Stimulated activated naive CD8-positive, alpha-beta T cell treated with anti-CD3 and anti-CD28 coated beads, Interleukin-15, Interleukin-2, amounts not matched to agents 100 U/mL and 50 U/mL, for 24 hours (primary cell): Measurements from ENCODE around the gene CCR6.
"Not testable (repeated sequence)": the region's sequence is repeated elsewhere in the genome, so short reads cannot be mapped to it uniquely, and the experiment has no call there.

Experiments used
- ATAC-seq: fragments of 150-1000 bp; cut with Tn5 transposase; one replicate; pipeline ENCODE4 v1.10.0; 2021
- DNase-seq: peaks from one replicate; pipeline ENCODE4 v3.0.0; 2021

The CCR6 gene

DNA sequence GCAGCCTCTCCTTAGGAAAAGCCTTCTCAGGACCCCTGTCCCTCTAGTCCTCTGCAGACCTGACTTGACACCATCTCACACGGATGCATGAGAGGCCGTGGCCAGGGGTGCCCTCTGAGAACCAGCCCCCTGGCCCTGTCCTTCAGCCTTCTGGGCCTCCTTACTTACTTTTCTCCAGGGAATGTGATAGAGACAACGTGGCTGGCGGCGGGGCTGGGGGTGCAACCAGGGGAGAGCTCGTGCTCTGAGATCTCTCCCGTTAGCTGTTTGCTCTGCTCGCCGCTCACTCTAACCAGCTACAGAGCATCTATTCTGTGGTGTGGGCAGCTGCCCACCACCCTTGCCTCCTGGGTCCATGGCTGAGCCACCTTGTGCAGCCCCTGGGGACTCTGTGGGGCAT is 20.1 kb downstream of the CCR6 start:
- no peak for ATAC-seq
- no peak for DNase-seq

DNA sequence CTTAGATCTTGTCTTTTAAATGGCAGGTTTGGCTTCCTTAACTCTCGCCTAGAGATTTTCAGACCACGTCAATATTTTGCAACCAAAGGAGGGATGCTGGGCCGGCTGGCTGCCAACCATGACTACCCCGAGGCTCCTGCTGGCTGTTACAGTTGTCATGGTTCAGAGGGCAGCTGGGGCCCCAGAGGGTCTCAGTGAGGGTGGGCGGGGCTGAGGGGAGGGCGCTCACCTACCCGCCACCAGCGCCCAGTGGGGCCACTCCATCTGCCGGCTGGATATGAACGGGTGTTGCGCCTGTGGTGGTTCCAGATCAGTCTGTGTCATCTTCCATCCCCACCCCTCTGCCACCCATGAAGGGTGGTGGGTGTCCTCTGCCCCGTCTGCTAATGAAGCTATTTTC is 22.6 kb downstream of the CCR6 start:
- DNase-seq (no peak), ATAC-seq (no peak)

DNA sequence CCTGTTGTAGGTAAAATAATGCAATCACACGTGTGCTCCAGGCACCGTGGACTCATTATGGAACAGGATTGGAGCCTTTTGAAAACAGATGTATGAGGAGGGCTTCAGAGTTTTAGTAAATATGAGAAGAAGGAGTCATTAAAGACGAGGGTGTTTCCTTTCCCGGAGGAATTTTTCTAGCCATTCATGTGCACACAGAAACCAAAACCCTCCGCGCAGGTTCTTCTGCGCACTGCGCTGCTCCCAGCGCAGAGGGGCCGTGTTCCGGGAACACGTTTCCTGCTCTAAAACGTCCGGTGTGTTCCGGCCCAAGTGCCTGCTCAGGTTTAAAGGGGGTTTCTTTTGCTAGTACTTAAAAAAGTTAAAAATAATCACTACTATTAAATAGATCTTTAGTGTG is 23.2 kb downstream of the CCR6 start:
- no peak for ATAC-seq
- no peak for DNase-seq

DNA sequence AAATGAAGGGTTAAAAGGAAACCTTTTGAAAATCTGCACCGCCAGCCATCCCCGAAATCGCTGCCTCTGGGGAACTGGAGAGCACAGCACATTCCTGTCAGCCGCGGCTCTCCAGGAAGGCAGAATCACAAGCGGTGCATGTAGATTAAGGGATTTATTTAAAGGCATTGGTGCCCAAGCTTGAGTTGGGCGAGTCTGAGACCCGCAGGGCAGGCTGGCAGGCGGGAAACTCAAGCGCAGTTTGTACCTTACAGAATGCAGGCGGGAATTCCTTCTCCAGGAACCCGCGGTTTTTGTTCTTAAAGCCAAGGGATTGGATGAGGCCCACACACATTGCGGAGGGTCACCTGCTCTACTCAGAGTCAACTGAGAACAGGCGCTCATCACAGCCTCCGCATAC is 24.1 kb downstream of the CCR6 start:
- no peak for DNase-seq
- ATAC-seq = no peak

DNA sequence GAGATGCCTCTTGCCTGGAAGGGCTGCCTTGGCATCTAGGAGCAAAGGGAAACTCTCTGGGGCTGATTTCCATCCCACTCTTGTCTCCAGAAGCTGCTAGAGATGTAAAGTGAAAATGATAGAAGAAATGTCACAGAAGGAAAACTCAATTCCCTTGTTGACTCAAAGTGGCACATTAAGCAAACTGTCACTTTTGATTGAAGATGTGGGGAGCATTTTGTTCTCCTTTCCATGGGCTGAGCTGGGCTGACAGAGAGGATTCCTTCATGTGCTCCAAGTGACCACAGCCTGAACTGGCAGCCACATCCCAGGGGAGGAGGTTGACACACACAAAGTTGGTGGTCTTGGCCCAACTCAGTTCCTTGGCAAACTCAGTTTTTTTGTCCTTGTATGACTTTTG is 25.1 kb downstream of the CCR6 start:
- DNase-seq (no peak), ATAC-seq (no peak)

DNA sequence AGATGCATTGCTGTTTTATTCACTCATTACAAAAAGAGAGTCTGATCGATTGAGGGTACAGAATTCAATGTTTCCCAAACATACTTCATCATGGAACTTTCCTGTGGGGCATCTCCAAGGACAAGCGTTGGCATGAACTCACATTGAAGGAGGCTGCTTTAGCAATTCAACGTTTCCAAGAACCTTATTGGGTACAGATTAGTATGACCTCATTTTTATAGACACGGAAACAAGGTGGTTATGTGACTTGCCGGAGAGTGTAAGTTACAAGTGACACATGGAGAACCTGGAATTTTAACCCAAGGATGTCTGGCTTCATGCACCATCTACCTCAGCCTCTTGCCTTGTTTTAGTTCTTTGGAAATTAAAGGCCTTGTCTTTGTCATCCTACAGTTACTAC is 26.1 kb downstream of the CCR6 start:
- ATAC-seq = no peak
- DNase-seq = no peak

DNA sequence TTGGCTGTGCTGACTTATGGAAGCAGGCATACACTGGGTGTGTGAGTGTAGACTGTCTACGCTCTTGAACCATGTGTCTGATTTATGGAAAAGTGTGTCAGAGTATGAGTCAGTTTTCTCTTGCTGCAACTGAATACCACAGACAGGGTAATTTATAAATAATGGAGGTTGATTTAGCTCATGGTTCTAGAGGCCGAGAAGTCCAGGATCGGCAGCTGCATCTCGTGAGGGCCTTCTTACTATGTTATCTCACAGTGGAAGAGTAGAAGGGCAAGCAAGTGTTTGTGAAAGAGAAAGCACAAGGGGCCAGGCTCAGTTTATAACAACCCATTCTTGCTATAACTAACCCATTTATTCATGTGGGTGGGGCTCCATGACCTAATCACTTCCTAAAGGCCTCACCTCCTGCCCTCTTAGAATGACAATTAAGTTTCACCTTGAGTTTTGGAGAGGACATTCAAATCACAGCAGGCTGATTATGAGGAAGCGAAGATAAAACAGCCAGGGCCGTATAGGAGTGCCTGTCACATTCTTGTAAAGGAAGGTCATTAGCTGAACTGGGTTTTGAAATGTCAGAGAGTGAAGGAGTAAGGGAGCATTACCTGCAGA is 28.1 kb downstream of the CCR6 start:
- DNase-seq (no peak), ATAC-seq (peak; percentile 42)

DNA sequence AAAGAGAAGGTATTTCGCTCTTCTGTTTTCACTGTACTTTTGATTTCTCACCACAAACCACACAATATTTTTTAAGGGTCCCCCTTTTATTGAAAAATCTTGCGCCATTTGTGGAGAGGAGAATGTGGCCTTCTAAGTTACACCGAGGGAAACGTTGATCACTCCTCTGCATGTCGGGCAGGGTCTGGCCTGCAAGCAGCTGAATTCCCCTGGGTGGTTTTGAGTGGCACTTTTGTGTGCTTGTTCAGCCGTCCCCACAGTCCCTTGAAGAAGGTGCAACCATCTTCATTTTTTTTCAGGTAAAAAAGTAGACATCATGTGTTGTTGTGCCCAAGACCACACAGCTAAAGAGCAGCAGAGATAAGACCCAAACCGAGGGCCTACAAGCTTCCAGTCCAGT is 28.8 kb downstream of the CCR6 start:
- DNase-seq (no peak), ATAC-seq (no peak)

DNA sequence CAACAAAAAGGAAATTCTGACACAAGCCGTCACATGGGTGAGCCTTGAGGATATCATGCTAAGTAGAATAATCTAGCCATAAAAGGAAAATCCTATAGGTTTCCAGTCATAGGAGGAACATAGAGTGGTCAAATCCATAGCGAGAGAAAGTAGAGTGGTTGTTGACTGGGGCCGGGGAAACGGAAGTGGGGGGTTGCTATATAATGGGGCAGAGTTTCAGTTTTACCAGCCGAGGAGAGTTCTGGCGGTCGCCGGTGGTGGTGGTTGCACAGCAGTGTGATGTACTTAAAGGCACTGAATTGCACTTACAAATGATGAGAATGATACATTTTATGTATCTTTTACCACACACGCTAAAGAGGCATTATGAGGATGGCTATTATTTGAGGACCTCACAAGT is 30.0 kb downstream of the CCR6 start:
- DNase-seq (peak; percentile 20), ATAC-seq (peak; percentile 38)

DNA sequence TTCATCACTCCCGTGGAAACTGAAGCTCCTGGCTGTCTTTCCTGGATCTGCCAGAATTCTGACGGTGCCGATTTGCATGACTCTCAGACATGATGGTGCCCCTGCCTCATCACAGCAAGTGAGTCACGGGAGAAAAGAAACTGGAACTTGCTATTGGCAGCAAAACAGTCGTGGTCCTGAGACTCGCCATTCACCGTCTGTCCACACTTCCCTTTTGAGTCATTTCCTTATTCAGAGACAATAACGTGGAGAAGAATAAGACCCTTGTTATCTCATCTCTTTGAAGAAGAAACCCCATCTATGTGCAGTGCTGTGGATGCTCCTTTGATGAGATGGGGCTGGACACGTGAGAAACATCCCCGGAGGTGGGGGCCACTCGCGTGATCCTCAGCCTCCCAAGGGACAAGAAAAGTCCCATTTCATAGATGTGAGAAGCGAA is 30.6 kb downstream of the CCR6 start:
- DNase-seq (no peak), ATAC-seq (no peak)

DNA sequence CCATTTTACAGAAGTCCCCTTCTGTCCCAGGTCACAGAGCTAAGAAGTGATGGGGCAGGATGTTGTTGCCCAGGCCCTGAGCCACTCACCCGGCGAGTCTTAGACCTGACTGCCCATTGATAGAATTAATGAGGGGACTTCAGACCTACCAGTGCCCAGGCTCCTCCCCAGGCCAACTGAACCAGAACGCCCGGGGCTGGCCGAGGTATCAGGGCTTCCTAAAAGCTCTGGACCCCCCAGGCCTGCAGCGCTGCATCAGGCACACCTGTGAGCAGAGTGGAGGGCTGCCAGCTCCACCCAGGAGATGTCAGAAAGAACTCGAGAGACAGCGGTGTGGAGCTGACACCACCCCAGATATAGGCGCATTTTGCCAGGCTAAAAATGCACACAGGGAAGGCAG is 31.4 kb downstream of the CCR6 start:
- ATAC-seq (no peak), DNase-seq (no peak)

DNA sequence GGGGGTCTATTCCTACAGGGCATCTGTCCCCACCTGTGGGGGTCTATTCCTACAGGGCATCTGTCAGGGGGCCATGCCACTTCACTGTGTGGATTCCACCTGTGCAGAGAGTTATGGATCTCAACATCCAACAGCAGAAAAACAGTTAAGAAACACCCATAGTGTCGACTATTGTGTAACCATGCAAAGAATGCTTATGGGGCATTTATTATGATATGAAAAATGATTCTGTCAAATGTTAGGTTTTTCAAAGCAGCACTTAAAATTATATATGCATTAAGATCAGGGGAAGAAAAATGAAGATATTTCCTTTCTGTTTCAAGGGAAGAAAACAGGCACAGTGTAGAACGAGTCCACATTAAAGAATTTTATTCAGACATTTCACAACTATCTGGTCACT is 32.0 kb downstream of the CCR6 start:
- ATAC-seq = no peak
- no peak for DNase-seq

DNA sequence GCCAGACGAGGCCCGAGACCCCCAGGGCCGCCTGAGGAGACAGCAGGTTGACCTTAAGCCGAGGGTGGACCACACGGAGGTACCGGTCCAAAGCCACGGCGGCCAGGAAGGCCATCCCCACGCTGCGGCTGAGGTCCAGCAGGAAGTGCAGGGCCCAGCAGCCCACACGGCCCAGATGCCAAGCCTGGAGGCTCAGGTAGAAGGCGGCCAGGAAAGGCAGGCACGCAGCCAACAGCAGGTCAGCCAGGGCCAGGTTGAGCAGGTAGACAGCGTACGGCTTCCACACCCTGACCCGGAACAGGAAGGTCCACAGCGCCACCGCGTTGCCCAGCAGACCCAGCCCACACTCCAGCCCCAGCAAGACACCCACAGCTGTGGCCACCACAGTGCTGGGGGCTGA is 34.5 kb downstream of the CCR6 start:
- ATAC-seq (no peak), DNase-seq (no peak)

DNA sequence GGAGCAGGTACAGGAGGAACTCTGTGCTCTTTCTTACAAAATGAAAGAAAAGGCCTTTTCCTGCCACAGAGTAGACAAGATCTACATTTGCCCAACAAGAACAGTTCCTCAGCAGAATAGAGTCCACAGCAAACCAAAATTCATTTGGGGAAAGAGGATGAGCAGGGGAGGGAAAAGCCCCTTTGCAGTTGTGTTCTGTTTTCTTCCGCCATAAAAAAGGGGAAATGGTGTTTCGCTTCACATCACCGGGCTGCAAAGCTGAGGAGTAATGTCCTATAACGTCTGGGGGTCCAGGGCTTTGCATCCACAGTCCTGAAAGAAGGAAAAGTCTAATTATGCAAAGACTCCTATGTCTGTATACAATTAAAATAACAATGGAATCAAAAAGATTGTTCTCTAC is 35.0 kb downstream of the CCR6 start, which contains the start of gene GPR31:
Gene GPR31 (minus strand): TSS at position 118 of the 400 bp plus-strand sequence. CDS start 149 bp downstream, outside the sequence.
- DNase-seq (no peak), ATAC-seq (no peak)

DNA sequence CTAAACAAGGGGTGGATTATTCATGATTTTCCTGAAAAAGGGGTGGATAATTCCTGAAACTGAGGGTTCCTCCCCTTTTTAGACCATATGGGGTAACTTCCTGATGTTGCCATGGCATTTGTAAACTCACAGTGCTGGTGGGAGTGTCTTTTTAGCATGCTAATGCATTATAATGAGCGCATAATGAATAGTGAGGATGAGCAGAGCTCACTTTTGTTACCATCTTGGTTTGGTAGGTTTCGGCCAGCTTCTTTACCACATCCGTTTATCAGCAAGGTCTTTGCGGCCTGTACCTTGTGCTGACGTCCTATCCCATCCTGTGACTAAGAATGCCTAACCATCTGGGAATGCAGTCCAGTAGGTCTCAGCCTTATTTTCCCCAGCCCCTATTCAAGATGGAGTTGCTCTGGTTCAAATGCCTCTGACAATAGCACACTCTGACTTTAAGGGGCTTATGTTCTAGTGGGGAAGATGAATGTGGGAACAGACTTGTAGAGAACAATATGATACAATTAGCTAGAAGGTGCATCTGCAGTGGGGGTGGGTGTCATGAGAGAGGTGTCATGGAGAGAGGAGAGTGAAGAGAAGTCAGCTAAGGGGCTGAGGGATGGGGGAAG is 39.1 kb downstream of the CCR6 start:
- no peak for ATAC-seq

DNA sequence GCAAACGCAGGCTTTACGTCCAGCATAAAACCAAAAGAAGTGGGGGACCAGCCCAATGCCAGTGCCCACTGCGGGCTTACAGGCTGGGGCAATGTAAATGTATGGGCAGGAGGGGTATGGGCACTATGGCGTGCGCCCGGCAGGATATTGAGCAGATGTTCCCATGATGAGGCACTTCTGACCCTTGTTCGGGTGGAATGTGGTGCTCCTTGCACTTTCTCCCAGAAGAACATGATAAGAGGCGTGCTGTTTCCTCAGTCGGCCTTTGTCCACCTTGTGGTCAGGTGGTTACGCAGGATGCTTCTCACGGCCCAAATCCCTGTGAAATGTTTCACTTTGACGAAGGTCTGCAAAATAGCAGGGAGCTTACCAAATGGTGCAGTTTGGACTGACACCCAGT is 39.7 kb downstream of the CCR6 start:
- no peak for DNase-seq
- ATAC-seq = no peak

More for the DNA sequence above, 39.1 kb downstream of the CCR6 start:
- DNase-seq = no peak

DNA sequence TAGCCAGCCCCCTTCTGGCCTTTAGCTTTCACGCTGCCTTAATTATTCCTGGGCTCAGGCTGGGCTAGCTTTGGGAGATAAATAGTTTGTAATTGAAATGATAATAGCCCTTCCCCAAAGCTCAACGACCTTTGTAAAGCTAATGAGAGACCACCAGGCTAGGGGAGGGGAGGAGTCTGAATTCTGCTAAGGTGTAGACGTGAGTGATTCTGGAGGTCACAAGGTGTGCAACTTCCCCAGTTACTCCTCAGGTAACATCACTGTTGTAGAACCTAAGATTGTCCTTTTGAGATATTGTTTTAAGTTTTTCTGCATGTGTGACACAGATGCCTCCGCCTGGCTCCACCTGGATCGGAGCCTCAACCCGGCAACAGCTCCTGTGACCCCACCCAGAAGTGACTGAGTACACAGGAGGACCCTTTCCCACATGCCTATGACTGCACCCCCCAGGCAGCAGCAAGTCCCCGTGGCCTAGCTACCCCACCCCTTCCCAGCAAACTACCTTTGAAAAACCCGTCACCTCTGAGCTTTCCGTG is 40.6 kb downstream of the CCR6 start:
- ATAC-seq (no peak), DNase-seq (no peak)

DNA sequence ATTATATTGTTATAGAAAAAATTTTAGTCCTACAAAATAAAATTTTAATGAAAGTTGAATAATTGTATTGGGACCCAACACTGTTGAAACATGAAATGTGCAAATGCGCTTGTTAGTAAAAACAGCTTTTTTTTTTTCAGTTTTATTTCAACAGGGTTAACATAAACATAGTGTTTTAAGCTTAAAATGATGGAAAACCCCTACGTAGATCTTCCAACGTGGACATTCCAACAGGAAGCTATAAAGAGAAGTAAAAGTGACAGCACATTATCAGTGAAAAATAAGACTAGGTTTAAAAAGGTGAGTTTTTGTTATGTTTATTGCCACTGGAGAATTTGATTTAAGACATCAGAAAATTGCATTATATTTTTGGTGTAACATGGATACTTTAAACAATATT is 41.4 kb downstream of the CCR6 start:
- ATAC-seq = no peak

DNA sequence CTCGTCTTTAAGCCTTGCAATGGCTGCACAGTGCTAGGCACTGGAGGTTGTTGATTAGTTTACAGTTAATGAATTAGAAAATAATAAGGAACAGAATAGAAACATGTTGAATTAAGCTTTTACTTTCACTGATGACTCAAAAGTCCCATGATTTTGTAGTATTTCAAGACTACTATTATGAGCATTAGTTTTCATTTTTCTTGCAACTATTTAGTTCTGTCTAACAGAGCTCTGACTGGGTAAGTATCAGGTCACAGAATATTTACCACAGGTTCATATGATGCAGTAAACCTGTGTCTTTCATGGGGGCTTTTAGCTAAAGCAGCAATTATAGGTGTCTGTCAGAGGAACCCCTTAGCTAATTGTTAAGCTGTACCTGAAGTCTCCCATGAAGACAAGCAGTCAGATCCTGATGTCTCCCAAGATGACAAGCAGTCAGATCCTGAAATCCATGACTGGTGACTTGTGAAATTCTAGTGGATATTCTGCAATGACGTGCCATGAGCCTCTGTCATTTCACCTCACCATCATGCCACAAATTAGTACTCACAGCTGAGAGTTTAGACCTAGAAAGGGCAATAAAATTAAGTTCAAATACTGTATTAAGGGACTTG is 43.1 kb downstream of the CCR6 start:
- ATAC-seq (no peak), DNase-seq (no peak)

More for the DNA sequence above, 41.4 kb downstream of the CCR6 start:
- DNase-seq = no peak

DNA sequence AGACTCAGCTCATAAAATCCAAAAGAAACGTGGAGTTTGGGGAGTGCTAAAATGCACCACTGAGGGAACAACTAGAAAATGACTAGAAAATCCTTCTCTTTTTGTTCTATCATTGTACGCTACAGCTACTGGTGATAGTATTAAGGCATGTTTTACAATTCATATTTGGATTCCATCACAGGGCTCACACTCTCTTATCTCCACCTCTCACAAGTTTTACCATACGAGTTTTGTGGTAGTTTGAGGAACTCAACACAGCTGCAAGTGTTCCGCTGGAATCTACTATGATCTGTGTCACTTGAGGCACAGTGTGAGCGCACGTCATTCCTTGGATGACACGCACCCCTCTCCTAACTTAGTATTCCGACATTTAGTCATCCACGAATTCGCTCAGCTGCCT is 44.8 kb downstream of the CCR6 start:
- DNase-seq, ATAC-seq: not testable (repeated sequence)

DNA sequence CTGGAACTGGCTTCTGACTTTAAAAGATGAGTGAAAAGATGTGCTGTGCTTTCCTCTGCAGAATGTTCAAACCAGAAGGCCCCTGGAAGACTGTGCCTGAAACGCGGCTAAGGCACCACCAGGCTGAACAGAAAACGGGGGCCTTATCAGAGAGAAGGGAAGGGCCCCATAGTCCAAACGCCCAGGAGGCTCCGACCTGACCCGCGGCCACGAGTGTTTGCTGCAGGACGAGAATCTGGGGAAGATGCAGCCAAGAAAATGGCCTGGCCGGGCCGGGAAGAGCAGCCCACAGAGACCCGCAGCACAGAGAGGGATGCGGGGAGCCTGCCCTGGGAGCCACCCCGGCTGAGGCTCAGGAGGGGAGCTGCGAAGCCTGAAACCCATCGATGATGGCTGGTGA is 45.4 kb downstream of the CCR6 start:
- ATAC-seq = not testable (repeated sequence)

DNA sequence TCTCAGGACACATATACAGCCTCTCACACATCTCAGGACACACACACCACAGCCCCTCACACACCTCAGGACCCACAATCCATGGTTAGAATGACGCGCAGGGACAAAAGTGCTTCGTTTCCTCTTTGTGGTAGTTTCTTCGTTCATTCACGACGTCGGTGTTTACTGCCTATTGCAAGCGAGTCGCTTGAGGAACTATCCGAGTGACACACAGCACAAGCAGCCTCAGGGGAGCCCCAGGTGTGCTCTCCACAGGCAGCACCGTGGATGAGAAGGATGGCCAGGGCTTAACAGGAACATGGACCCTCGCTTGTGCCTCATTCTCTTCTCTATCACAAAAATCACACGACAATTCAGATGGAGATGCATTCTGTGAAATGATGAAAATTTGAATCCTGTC is 47.0 kb downstream of the CCR6 start:
- ATAC-seq, DNase-seq: not testable (repeated sequence)

More for the DNA sequence above, 45.4 kb downstream of the CCR6 start:
- DNase-seq = not testable (repeated sequence)

DNA sequence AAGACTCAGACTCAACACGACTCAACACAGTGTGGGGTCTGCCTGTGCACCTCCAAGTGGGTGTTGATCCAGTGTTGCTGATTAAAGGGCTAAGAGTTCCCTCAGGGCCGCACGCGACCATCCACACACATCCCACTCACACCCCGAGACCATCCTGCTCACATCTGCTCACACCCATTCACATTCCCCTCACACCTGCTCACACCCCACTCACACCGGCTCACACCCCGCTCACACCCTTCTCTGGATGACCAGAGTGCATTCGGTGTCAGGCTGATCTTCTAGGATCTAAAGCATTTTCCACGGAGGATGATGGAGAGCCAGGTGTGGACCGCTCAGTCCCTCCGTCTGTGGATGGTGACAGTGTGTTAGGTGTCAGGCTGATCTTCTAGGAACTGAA is 48.4 kb downstream of the CCR6 start:
- not testable (repeated sequence) for ATAC-seq, DNase-seq
